WERI-Rb-1 (cell line): ENCODE data around the gene NRAS.

Source experiments
- DNase-seq: peaks from one replicate; pipeline ENCODE4 v3.0.0-alpha.2; 2020
- H3K27ac ChIP-seq: fragments of 250-450 bp; sonication (Bioruptor Pico); 2 replicates; pipeline ENCODE4 v1.5.1; 2020; ENCODE audit warnings: mild to moderate bottlenecking, moderate library complexity
- H3K27me3 ChIP-seq: fragments of 250-450 bp; sonication (Bioruptor Pico); 2 replicates; pipeline ENCODE4 v1.5.1; 2021; ENCODE audit warnings: mild to moderate bottlenecking, low read depth, moderate library complexity; ENCODE audit not compliant: insufficient read depth, severe bottlenecking
- H3K36me3 ChIP-seq: fragments of 250-450 bp; sonication (Bioruptor Pico); 2 replicates; pipeline ENCODE4 v1.5.1; 2020; ENCODE audit warnings: mild to moderate bottlenecking, moderate library complexity
- H3K4me3 ChIP-seq: 2 replicates; pipeline ENCODE4 v1.5.1; 2011; ENCODE audit warnings: low read depth, mild to moderate bottlenecking, control low read depth, low read length
- H3K9me3 ChIP-seq: fragments of 250-450 bp; sonication (Bioruptor Pico); 2 replicates; pipeline ENCODE4 v1.5.1; 2021; ENCODE audit warnings: mild to moderate bottlenecking, moderate library complexity; ENCODE audit not compliant: severe bottlenecking
- TF ChIP-seq, protein P1 (sequence below): IDR thresholded peaks from 2 replicates; pipeline ENCODE4 v1.5.1; 2011; ENCODE audit warnings: low read depth, mild to moderate bottlenecking, control low read depth, inconsistent platforms, low read length

The NRAS gene

DNA sequence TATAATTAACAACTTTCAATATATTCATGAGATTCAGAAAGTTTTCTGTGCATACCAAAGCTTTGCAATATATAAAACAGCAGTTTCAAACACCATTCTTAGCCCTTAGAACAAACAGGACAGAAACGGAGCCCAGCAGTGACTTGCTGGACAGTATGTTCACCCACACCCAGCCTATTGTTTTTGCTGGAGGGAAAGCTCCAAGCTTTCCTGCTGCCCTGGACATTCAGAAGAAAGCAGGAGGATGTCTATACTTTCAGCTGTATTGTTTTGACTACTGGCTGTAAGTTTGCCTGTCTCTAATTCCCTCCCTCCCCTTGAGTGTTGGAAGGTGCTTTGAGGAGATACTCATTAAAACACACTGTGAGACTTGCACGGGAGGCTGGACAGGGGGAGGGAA, 56.3 kb downstream of the NRAS start:
- no peaks in the 10 kb centered on the region for H3K9me3 ChIP-seq
- H3K4me3 ChIP-seq = no peak overlapping the region
- H3K27ac ChIP-seq = no peak overlapping the region
- no peaks in the 10 kb centered on the region for H3K27me3 ChIP-seq
- no peak for DNase-seq
- no peaks in the 10 kb centered on the region for H3K36me3 ChIP-seq
- TF ChIP-seq, protein P1, sequence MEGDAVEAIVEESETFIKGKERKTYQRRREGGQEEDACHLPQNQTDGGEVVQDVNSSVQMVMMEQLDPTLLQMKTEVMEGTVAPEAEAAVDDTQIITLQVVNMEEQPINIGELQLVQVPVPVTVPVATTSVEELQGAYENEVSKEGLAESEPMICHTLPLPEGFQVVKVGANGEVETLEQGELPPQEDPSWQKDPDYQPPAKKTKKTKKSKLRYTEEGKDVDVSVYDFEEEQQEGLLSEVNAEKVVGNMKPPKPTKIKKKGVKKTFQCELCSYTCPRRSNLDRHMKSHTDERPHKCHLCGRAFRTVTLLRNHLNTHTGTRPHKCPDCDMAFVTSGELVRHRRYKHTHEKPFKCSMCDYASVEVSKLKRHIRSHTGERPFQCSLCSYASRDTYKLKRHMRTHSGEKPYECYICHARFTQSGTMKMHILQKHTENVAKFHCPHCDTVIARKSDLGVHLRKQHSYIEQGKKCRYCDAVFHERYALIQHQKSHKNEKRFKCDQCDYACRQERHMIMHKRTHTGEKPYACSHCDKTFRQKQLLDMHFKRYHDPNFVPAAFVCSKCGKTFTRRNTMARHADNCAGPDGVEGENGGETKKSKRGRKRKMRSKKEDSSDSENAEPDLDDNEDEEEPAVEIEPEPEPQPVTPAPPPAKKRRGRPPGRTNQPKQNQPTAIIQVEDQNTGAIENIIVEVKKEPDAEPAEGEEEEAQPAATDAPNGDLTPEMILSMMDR = no peak
